Measurements from ENCODE around the gene POP5. TPM values are rescaled to one million over a fixed set of nuclear protein-coding genes. Genes with fewer than 3 reads are reported as not detected.

Gene POP5
- total and polyA plus RNA-seq, 9 donors = 13.6 to 39.4 (median 25.7) TPM

- H3K4me3 ChIP-seq = no peak overlapping the region
- H3K9me3 ChIP-seq = no peaks in the 10 kb centered on the region
- intact Hi-C loops (cut with DNase I) = no loop called here
- no peak overlapping the region for H3K27ac ChIP-seq
- no peak for DNase-seq
- no peaks in the 10 kb centered on the region for H3K36me3 ChIP-seq
- no peak for TF ChIP-seq POLR2A (IDR thresholded peaks at IDR 0.05)
- TF ChIP-seq EP300 (IDR thresholded peaks at IDR 0.05) = no peak
- TF ChIP-seq, protein P1, sequence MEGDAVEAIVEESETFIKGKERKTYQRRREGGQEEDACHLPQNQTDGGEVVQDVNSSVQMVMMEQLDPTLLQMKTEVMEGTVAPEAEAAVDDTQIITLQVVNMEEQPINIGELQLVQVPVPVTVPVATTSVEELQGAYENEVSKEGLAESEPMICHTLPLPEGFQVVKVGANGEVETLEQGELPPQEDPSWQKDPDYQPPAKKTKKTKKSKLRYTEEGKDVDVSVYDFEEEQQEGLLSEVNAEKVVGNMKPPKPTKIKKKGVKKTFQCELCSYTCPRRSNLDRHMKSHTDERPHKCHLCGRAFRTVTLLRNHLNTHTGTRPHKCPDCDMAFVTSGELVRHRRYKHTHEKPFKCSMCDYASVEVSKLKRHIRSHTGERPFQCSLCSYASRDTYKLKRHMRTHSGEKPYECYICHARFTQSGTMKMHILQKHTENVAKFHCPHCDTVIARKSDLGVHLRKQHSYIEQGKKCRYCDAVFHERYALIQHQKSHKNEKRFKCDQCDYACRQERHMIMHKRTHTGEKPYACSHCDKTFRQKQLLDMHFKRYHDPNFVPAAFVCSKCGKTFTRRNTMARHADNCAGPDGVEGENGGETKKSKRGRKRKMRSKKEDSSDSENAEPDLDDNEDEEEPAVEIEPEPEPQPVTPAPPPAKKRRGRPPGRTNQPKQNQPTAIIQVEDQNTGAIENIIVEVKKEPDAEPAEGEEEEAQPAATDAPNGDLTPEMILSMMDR (IDR thresholded peaks at IDR 0.05) = no peak
- H3K4me1 ChIP-seq (ENCODE audit: insufficient read depth) = no peaks in the 10 kb centered on the region
- H3K27me3 ChIP-seq = no peaks in the 10 kb centered on the region
- 71 to 77% (median 72%) methylated on average over 6 of the region's 6 CpGs for WGBS, 3 donors
These were observed 9.7 kb upstream of the POP5 start for GRCh38 chr12:120590741-120591407.

- no peak for TF ChIP-seq POLR2A (IDR thresholded peaks at IDR 0.05)
- TF ChIP-seq, protein P1 (IDR thresholded peaks at IDR 0.05) = no peak
- no peak for TF ChIP-seq EP300 (IDR thresholded peaks at IDR 0.05)
- intact Hi-C loops (cut with DNase I) = loop anchor here in 3 of 4 donors (5.0 to 10.0 kb wide), 4 partner anchors 126 to 506 kb away; partner anchors contain the start of gene UNC119B (in 3 of the 3)
- 36 to 48% (median 45%) methylated on average over 17 of the region's 17 CpGs for WGBS, 3 donors
- no peak overlapping the region for H3K4me3 ChIP-seq
- no peak overlapping the region for H3K27ac ChIP-seq
- no peaks in the 10 kb centered on the region for H3K4me1 ChIP-seq (ENCODE audit: insufficient read depth)
- DNase-seq = peak in 2 of 5 donors; percentile 18 to 72
- H3K27me3 ChIP-seq = no peaks in the 10 kb centered on the region
- H3K9me3 ChIP-seq = no peaks in the 10 kb centered on the region
- no peaks in the 10 kb centered on the region for H3K36me3 ChIP-seq
These were observed 8.0 kb upstream of the POP5 start for GRCh38 chr12:120588948-120589930.

GRCh38 chr12:120588371-120588770 is 7.2 kb upstream of the POP5 start:
- H3K9me3 ChIP-seq = no peaks in the 10 kb centered on the region
- intact Hi-C loops (cut with DNase I) = loop anchor here in 3 of 4 donors (5.0 to 10.0 kb wide), 4 partner anchors 126 to 506 kb away; partner anchors contain the start of gene UNC119B (in 3 of the 3)
- TF ChIP-seq POLR2A (IDR thresholded peaks at IDR 0.05) = no peak
- TF ChIP-seq, protein P1 (IDR thresholded peaks at IDR 0.05) = no peak
- no peak for TF ChIP-seq EP300 (IDR thresholded peaks at IDR 0.05)
- no peak for DNase-seq
- no peaks in the 10 kb centered on the region for H3K36me3 ChIP-seq
- no peaks in the 10 kb centered on the region for H3K4me1 ChIP-seq (ENCODE audit: insufficient read depth)
- no peak overlapping the region for H3K4me3 ChIP-seq
- H3K27me3 ChIP-seq = no peaks in the 10 kb centered on the region
- WGBS, 3 donors = 92 to 96% (median 95%) methylated on average over 1 of the region's 1 CpG
- H3K27ac ChIP-seq = no peak overlapping the region

DNA sequence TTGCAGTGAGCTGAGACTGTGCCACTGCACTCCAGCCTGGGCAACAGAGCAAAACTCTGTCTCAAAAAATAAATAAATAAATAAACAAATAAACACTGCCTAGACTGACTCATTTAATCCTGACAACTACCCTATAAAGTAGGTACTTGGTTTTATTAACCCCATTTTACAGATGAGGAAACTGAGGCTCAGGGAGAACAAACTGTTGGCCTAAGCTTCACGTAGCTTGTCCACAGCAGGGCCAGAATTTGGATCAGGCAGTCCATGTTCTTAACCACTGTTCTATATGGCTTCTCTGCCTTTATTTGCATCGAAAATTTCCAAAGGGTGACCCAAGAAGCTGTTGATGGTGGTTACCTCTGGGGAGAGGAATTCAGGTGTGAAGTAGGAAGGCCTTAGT is 5.7 kb upstream of the POP5 start:
- intact Hi-C loops (cut with DNase I) = loop anchor here in 3 of 4 donors (5.0 to 10.0 kb wide), 4 partner anchors 128 to 508 kb away; partner anchors contain the start of gene UNC119B (in 3 of the 3)
- H3K27me3 ChIP-seq = no peaks in the 10 kb centered on the region
- no peak for DNase-seq
- H3K9me3 ChIP-seq = no peaks in the 10 kb centered on the region
- TF ChIP-seq EP300 (IDR thresholded peaks at IDR 0.05) = no peak
- TF ChIP-seq POLR2A (IDR thresholded peaks at IDR 0.05) = no peak
- TF ChIP-seq, protein P1 (IDR thresholded peaks at IDR 0.05) = no peak
- H3K4me1 ChIP-seq (ENCODE audit: insufficient read depth) = no peaks in the 10 kb centered on the region
- no peak overlapping the region for H3K27ac ChIP-seq
- 91 to 95% (median 92%) methylated on average over 2 of the region's 2 CpGs for WGBS, 3 donors
- no peak overlapping the region for H3K4me3 ChIP-seq
- no peaks in the 10 kb centered on the region for H3K36me3 ChIP-seq

Measured in ovary (tissue), 9 donors.